Muscle of back (tissue), 11 donors: Measurements from ENCODE around the gene KRT73. TPM values are rescaled to one million over a fixed set of nuclear protein-coding genes. Genes with fewer than 3 reads are reported as not detected.

Experiments used
- DNase-seq, 3 donors: peaks; one replicate each; pipeline versions ENCODE4 v3.0.0 to v3.0.0-alpha.2; 2013
- polyA plus RNA-seq, 10 donors: library from polyadenylated mRNA; unstranded; fragments of 120-200 nt; gene quantifications; one replicate each; pipeline ENCODE4 v1.2.1, GENCODE V29; 2013; ENCODE audit not compliant: insufficient read length in 10 of 10

The KRT73 gene
- polyA plus RNA-seq, 10 donors: 0.08 to 1.1 TPM; not detected in 8

DNA sequence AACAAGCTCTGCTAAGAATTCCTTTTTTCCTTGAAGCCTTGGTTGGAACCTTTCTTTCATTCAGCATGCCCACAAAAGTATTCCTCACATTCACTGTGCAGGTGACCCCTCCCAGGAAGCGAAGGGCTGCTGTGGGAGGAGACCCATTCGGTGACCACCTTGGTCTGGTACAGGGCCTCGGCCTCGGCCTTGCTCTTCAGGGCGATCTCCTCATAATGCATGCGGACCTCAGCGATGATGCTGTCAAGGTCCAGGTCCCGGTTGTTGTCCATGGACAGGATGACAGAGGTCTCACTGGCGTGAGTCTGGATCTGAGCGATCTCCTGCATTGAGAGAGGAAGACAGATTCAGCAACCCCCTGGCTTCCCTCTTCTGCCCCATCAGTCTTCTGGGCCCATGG is 47.8 kb downstream of the KRT73 start:
- DNase-seq: no peak

DNA sequence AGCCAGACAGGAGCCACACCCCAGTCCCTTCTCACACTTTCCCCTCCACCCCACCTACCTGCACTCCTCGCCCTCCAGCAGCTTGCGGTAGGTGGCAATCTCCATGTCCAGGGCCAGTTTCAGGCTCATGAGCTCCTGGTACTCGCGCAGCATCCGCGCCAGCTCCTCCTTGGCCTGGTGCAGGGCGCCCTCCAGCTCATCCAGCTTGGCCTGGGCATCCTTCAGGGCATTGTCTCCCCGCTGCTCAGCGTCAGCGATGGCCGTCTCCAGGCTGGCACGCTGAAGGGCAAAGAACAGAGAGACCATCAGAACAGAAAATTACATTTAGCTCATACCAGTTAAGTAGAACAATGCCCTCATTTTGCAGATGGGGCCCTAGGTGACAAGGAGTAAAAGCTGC is 50.2 kb downstream of the KRT73 start:
- no peak for DNase-seq

DNA sequence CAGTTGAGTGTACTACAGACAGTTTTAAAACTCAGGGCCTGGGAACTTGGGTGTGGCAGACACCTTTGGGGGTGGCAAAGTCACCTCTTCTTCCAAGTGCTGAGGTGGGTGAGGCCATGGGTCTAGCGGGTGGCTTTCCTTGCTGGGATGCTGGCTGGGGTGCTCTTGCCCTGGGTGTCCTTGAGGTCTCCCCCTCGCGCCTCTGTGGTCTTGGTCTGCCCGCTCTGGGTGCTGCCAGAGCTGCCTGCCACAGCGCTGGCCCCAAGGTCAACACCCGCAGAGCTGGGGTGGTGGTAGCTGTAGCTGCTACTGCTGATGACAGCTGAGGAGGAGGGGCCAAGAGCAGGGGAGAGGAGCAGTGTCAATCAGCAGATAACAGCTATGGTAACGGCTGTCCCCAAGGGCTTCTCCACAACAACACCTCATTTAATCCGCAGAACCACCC is 51.5 kb downstream of the KRT73 start:
- no peak for DNase-seq

DNA sequence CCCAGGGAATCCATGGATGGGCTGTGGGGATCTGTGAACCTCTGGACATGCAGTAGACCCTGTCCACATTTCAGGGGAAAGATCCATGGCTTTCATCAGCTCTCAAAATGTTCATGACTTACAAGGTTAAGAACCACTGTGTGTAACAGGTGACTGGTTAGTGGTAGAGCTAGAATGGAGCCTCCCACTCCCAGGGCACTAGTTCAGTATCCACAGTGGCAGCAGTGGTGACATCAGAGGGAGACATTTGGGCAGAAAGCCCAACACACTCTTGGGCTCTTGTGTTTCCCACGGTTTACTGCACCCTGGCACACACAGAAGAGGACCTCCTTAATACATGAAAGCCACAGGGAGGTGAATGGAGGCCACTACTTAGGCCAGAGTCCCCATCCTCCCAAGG is 53.8 kb downstream of the KRT73 start:
- DNase-seq: no peak

DNA sequence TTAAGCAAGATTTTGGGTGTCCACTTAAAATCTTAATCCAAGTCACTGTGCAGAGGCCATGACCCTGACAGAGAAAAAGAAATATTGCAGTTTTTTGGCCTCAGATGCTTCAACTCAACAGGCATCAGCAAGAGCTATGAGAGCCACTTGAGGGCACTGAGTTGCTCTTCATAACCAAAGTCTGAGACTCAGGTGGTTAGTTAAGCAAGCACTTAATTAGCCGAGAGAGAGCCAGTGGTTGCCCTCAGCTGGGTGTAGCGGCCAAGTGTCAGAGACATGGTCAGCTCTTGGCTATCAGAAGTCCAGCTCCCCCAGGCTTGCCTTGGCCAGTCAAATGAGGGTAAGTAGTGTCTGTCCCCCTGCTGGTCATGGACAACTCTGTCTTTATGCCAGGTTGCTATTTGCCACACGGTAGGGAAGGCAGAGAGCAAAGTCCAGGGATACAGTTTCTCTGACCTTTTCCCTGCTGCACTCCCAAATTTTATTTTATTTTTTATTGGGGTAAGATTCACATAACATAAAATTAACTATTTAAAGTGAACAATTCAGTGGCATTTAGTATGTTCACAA is 56.4 kb downstream of the KRT73 start:
- no peak for DNase-seq

DNA sequence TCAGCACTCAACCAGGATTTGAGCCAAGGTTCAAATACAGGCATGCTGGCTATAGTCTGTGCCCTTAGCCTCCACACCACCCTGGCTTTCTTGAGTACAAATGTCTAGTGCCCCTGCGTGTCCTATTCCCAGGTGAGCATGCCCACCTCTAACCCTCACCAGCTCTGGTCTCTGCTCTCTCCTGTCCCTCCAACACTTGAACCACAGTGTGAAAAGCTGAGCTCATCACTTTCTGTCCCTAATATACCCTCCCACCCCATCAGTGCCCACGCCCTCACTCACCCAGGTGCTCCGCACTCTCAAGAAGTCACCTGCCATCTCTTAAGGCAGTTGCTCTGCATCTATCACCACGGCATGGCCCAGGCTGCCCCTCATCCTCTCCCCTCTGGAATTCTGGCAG is 58.4 kb downstream of the KRT73 start:
- no peak for DNase-seq

DNA sequence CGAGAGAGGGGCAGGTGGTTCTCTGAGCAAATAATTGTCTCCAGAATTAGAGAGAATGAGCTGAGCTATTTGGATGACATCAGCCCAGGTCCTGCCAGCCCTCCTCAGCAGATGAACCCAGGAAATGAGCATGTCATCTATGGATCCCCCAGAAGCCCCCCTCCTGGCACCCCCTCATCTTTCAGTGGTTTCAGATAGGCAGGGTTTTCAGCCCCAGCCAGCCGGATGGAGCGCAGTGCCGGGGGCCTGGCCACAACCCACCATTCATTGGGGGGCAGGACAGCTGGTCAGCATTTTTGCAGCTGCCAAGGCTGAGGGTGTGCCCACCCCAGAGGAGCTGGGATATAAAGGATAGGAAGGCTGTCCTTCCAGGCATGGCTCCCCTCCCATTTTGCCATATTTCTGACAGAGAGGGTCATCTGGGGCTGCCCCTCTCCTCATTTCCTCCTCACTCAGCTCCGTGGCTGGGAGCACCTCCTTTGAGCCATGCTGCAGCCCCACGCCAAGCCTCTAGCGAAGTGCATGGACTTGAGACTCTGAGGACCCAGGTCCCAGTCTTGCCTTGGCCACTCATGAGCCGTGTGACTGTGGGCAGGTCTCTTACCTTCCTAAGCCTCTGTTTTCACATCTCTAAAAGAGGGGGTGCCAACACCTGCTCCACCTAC is 59.4 kb downstream of the KRT73 start:
- peak in 1 of 3 donors; percentile 49 for DNase-seq

Other genes starting within 250 kb of the KRT73 start
- not detected for gene KRT84, start 232.9 kb downstream of the KRT73 start, polyA plus RNA-seq
- not detected for gene KRT82, start 212.2 kb downstream of the KRT73 start, polyA plus RNA-seq
- gene KRT75, start 184.2 kb downstream of the KRT73 start, polyA plus RNA-seq: under 1 TPM in 1 of 10 donors, not detected in 9; 0.25 TPM
- gene KRT6B, start 166.4 kb downstream of the KRT73 start, polyA plus RNA-seq: 1 to 10 TPM in 1 of 10 donors, under 1 TPM in 1, not detected in 8; 0.14 to 3.1 TPM
- gene KRT6C, start 144.8 kb downstream of the KRT73 start, polyA plus RNA-seq: 1 to 10 TPM in 1 of 10 donors, under 1 TPM in 1, not detected in 8; 0.32 to 1.3 TPM
- 10 to 100 TPM in 2 of 10 donors, under 1 TPM in 1, not detected in 7; 0.20 to 38.7 (median 20.8) TPM for gene KRT6A, start 125.3 kb downstream of the KRT73 start, polyA plus RNA-seq
- gene KRT5, start 98.2 kb downstream of the KRT73 start, polyA plus RNA-seq: 100 to 1,000 TPM in 2 of 10 donors, 1 to 10 TPM in 3, under 1 TPM in 4, not detected in 1; 0.43 to 538 (median 1.1) TPM
- gene KRT71, start 65.4 kb downstream of the KRT73 start, polyA plus RNA-seq: not detected
- under 1 TPM in 2 of 10 donors, not detected in 8; 0.08 to 0.12 TPM for gene KRT74, start 44.7 kb downstream of the KRT73 start, polyA plus RNA-seq
- 1 to 10 TPM in 1 of 10 donors, under 1 TPM in 1, not detected in 8; 0.30 to 1.5 TPM for gene KRT72, start 17.1 kb downstream of the KRT73 start, polyA plus RNA-seq
- 1 to 10 TPM in 1 of 10 donors, under 1 TPM in 1, not detected in 8; 0.08 to 1.8 TPM for gene KRT2, start 33.7 kb upstream of the KRT73 start, polyA plus RNA-seq
- 100 to 1,000 TPM in 2 of 10 donors, 1 to 10 TPM in 6, under 1 TPM in 2; 0.47 to 543 (median 2.3) TPM for gene KRT1, start 61.8 kb upstream of the KRT73 start, polyA plus RNA-seq
- 1 to 10 TPM in 1 of 10 donors, under 1 TPM in 1, not detected in 8; 0.98 to 2.8 TPM for gene KRT77, start 85.0 kb upstream of the KRT73 start, polyA plus RNA-seq
- not detected for gene KRT76, start 158.8 kb upstream of the KRT73 start, polyA plus RNA-seq
- gene KRT3, start 177.6 kb upstream of the KRT73 start, polyA plus RNA-seq: under 1 TPM in 1 of 10 donors, not detected in 9; 0.46 TPM
- 100 to 1,000 TPM in 1 of 10 donors, 1 to 10 TPM in 1, under 1 TPM in 4, not detected in 4; 0.11 to 126 (median 0.64) TPM for gene KRT4, start 195.6 kb upstream of the KRT73 start, polyA plus RNA-seq
- under 1 TPM in 1 of 10 donors, not detected in 9; 0.21 TPM for gene KRT79, start 215.8 kb upstream of the KRT73 start, polyA plus RNA-seq
- 1 to 10 TPM in 1 of 10 donors, under 1 TPM in 2, not detected in 7; 0.25 to 1.9 (median 0.52) TPM for gene KRT78, start 230.4 kb upstream of the KRT73 start, polyA plus RNA-seq